ENCODE data around the gene ACVRL1. TPM values are rescaled to one million over a fixed set of nuclear protein-coding genes. Genes with fewer than 3 reads are reported as not detected.
A peak's percentile ranks its signal among the peaks of the same experiment; 100 is the strongest.

The ACVRL1 gene
- total RNA-seq, result 100 to 1,000 TPM; 101 to 186 TPM
- 100 to 1,000 TPM in 1 of 2 donors, 10 to 100 TPM in 1; 76.1 to 130 TPM for polyA plus RNA-seq
- long read RNA-seq, donor 1, full-length matches to known transcripts, result 17 of 17 reads
- long read RNA-seq, donor 1, partial matches to known transcripts, result 0 of 17 reads
- long read RNA-seq, donor 1, other reads (novel, unspliced or antisense), result 0 of 17 reads
- long read RNA-seq, donor 2, partial matches to known transcripts, result 0 of 2 reads
- long read RNA-seq, donor 2, other reads (novel, unspliced or antisense), result 0 of 2 reads
- long read RNA-seq, donor 3, full-length matches to known transcripts, result 8 of 14 reads
- long read RNA-seq, donor 3, partial matches to known transcripts, result 6 of 14 reads
- long read RNA-seq, donor 3, other reads (novel, unspliced or antisense), result 0 of 14 reads
- long read RNA-seq, donor 4, partial matches to known transcripts, result 12 of 13 reads
- long read RNA-seq, donor 4, other reads (novel, unspliced or antisense), result 0 of 13 reads
- long read RNA-seq, donor 5, full-length matches to known transcripts, result 12 of 19 reads
- long read RNA-seq, donor 5, partial matches to known transcripts, result 7 of 19 reads
- long read RNA-seq, donor 5, other reads (novel, unspliced or antisense), result 0 of 19 reads

- ATAC-seq (ENCODE audit: insufficient read depth, low FRiP score) (no peak), DNase-seq (peak in 2 of 3 donors; percentile 51 to 76)
- H3K9ac ChIP-seq (ENCODE audit: insufficient read depth in 1 of 2, low read length in 2 of 2), result peak within 1 kb of the TSS; percentile 16 to 21
- H3K27me3 ChIP-seq (ENCODE audit: control insufficient read depth in 3 of 3, insufficient read depth in 3 of 3, low read length in 2 of 3), result peaks cover 0 to 25% (median 2%) of the 10 kb centered on the region in 3 donors
- 7 to 9% methylated on average over 67 to 74 of the region's 74 CpGs for WGBS, 2 donors
- H3K36me3 ChIP-seq (ENCODE audit: control insufficient read depth in 4 of 4, insufficient read depth in 4 of 4, low read length in 4 of 4), result no peaks in the 10 kb centered on the region
- peak within 1 kb of the TSS; percentile 61 for H3K4me3 ChIP-seq
- peak within 1 kb of the TSS; percentile 93 to 96 for H3K27ac ChIP-seq (ENCODE audit: low read depth in 1 of 2, low read length in 1 of 2)
- no peak for TF ChIP-seq CTCF (IDR thresholded peaks at IDR 0.05; ENCODE audit: control extremely low read depth, extremely low read depth)
- H3K4me1 ChIP-seq (ENCODE audit: control insufficient read depth in 5 of 5, insufficient read depth in 5 of 5, low read length in 5 of 5), result peaks cover 4 to 61% (median 27%) of the 10 kb centered on the region in 5 donors
- no peaks in the 10 kb centered on the region for H3K9me3 ChIP-seq (ENCODE audit: control insufficient read depth in 4 of 4, insufficient read depth in 3 of 4, low read length in 3 of 4)
Measured at GRCh38 chr12:51907083-51907855, at the start of gene ACVRL1. TSS of gene ACVRL1 (plus strand) at chr12:51907504. CDS start at chr12:51912475, 4,971 bp downstream.

GRCh38 chr12:51860986-51861385 lies 46.3 kb upstream of the ACVRL1 start:
- Histone ChIP-seq H3K9ac (ENCODE audit: insufficient read depth in 1 of 2, low read length in 2 of 2) (no peak overlapping the region), H3K4me3 (no peak overlapping the region), H3K36me3 (ENCODE audit: control insufficient read depth in 4 of 4, insufficient read depth in 4 of 4, low read length in 4 of 4) (no peaks in the 10 kb centered on the region), H3K27ac (ENCODE audit: low read depth in 1 of 2, low read length in 1 of 2) (no peak overlapping the region), H3K9me3 (ENCODE audit: control insufficient read depth in 4 of 4, insufficient read depth in 3 of 4, low read length in 3 of 4) (peaks cover 0 to 2% (median 0%) of the 10 kb centered on the region in 4 donors), H3K4me1 (ENCODE audit: control insufficient read depth in 5 of 5, insufficient read depth in 5 of 5, low read length in 5 of 5) (peaks cover 5 to 25% (median 12%) of the 10 kb centered on the region in 5 donors), H3K27me3 (ENCODE audit: control insufficient read depth in 3 of 3, insufficient read depth in 3 of 3, low read length in 2 of 3) (no peaks in the 10 kb centered on the region)
- DNase-seq (no peak), ATAC-seq (ENCODE audit: insufficient read depth, low FRiP score) (no peak)
- WGBS, 2 donors, result 93 to 94% methylated on average over 3 of the region's 3 CpGs
- no peak for TF ChIP-seq CTCF (IDR thresholded peaks at IDR 0.05; ENCODE audit: control extremely low read depth, extremely low read depth)

- no peak overlapping the region for H3K4me3 ChIP-seq
- no peak overlapping the region for H3K9ac ChIP-seq (ENCODE audit: insufficient read depth in 1 of 2, low read length in 2 of 2)
- H3K27me3 ChIP-seq (ENCODE audit: control insufficient read depth in 3 of 3, insufficient read depth in 3 of 3, low read length in 2 of 3), result no peaks in the 10 kb centered on the region
- no peak overlapping the region for H3K27ac ChIP-seq (ENCODE audit: low read depth in 1 of 2, low read length in 1 of 2)
- peaks cover 0 to 2% (median 0%) of the 10 kb centered on the region in 4 donors for H3K9me3 ChIP-seq (ENCODE audit: control insufficient read depth in 4 of 4, insufficient read depth in 3 of 4, low read length in 3 of 4)
- no peak for ATAC-seq (ENCODE audit: insufficient read depth, low FRiP score)
- DNase-seq, result no peak
- WGBS, 2 donors, result 87% methylated on average over 4 of the region's 4 CpGs
- H3K36me3 ChIP-seq (ENCODE audit: control insufficient read depth in 4 of 4, insufficient read depth in 4 of 4, low read length in 4 of 4), result no peaks in the 10 kb centered on the region
- TF ChIP-seq CTCF (IDR thresholded peaks at IDR 0.05; ENCODE audit: control extremely low read depth, extremely low read depth), result no peak
- peaks cover 5 to 27% (median 12%) of the 10 kb centered on the region in 5 donors for H3K4me1 ChIP-seq (ENCODE audit: control insufficient read depth in 5 of 5, insufficient read depth in 5 of 5, low read length in 5 of 5)
Measured at GRCh38 chr12:51862947-51863346, 44.4 kb upstream of the ACVRL1 start.
